ENCODE measurements around the gene EFNA3.

The EFNA3 gene

DNA sequence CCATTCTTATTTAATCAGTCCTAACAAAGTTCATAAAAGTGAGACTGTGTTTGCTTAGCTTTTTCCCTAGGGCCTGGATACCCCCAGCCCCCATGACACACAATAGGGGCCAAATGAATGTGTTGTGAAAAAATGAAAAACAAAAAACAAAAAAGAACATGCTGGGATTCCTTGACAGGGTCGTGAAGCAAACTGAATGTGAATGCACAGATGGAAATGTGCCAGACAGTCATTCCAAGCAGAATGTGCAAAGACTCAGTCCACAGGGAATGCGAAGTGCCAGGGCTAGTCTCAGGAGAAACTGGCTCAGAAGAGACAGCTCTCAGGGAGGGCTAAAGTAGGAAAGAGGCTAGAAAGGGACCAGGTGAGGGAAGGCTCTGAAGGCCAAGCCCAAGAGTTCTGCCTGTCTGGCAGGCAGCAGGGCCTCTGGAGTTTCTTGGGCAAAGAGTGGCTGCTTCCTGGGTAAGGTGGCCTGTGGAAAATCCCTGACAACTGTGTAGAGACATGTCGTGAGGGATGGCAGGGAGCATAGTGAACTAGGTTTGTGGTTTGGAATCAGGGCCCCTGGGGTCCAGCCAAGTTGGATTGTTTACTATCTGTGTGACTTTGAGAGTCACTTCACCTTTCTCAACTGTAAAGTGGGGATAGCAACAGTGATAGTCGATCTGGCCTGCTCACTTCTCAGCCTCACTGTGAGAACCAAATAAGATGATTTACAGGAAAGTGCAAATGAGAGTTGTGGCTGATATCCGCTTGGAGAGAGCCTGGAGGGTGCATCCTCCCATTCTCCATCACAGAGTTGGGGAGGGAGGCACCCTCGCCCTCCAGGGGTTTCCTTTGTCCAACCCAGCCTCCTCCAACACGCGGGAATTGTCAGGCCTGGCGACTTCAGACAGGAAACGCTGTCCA is 28.7 kb upstream of the EFNA3 start:
- no peak for DNase-seq

DNA sequence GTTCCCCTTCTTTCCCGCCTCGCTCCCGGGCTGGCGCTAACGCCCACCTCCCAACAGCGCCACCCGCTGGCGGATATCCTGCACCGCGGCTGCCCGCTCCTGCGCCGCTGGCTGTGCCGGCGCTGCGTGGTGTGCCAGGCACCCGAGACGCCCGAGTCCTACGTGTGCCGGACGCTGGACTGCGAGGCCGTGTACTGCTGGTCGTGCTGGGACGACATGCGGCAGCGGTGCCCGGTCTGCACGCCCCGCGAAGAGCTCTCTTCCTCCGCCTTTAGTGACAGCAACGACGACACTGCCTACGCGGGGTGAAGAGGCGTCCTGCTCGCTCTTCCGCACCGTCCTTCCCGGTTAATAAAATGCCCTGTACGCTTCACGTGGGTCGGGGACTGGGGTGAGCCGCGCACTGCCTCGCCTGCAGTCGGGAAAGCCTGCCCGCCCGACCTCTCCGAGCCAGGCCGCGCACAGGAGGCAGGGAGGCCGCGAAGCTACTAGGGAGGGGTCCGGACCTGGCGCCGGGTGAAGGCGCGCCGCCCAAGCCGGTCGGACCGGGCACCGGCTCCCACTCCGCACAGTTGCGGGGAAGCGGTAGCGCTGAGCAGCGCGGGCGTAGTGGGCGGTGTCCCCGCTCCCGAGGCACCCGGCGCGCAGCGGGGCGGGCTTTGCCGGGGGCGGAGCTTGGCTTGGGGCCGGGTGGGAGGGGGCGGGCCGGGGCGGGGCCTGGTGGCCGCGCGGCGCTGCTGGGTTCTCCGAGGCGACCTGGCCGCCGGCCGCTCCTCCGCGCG is 27.9 kb upstream of the EFNA3 start, which contains the start of gene ADAM15:
TSS of gene ADAM15 (plus strand) at position 757 of the 782 bp plus-strand sequence. CDS start 71 bp downstream, outside the sequence.
- DNase-seq = peak; percentile 44

DNA sequence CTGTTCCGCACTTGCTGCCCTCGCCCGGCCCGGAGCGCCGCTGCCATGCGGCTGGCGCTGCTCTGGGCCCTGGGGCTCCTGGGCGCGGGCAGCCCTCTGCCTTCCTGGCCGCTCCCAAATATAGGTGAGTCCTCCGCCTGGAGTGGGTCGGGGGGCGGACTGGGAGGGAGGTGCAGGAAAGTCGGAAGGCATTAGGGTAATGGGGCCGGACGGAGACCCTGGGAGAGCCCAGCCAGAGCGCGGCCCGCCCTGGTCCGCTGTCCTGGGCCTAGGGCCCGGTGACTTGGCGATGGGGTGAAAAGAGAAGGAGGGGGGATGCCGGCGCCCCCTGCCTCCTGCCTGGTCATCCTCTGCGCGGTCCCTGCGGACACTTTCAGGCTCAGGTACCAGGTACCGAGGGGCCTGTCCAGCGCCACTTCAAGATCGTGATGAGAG is 27.3 kb upstream of the EFNA3 start:
- no peak for DNase-seq

DNA sequence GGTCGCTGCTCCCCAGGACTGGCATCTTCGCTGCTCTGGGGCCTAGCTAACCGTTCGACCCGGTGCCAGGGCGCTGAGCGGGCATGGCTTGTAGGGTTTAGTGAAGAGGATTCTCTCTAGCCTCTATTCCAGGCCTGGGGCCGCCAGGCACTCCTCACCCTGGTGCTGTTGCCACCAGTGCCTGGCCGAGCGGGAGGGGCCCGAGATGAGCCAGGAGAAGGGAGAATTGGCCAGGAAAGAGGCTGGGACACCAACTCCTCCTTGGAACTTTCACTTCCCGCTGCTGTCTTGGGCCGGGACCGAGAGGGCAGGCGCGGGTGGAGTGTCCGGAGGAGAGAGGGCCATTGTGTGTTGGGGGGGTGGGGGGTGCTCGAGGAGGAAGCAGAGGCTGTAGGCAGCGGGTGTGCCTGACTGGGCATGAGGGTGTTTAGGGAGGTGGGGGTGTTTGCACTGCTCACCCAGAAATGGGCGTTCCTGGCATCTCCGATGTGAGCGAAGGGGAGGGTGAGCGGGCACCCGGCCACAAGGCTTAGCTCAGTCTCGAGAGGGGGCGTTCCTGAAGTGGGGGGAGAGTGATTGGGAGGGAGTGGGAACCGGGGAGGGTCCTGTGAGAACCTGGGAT is 26.7 kb upstream of the EFNA3 start:
- no peak for DNase-seq

DNA sequence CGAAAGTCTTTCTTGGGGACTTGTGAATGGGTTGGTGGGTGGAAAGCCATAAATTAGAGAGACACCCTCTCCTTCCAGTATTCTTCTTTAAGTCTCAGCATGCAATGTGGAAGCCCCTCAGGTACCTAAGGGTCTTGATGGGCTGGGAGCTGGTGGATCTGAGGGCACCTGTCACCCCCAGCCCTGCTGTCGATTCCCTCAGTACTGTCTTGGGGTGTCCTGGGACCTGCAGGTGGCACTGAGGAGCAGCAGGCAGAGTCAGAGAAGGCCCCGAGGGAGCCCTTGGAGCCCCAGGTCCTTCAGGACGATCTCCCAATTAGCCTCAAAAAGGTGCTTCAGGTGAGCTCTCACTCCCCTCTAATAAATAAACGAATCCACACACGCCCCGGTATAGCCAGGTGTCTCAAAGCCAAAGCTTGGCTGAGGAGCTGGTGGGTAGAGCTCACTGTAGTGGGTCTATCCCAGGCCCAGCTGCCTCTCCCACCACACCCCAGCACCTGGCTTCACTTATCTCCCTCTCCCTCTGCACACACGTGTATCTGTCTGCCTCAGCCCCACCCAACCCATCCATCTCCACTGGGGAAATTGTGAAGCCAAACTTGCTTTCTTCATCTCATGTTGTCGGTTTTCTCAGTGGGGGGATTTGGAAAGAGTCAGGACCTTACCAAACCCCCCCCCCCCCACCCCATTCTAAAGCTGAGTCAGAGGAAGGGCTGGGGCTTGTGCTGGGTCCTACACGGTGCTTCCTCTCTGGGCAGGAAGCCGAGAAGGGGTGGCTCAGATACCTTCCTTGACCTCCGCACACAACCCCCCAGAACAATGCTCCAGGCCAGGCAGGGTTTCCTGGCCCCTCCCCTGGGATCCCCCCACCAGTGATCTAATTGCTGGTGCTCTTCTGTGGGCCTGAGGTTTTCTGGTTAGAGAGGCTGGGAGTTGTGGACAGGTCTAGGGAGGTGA is 25.9 kb upstream of the EFNA3 start:
- no peak for DNase-seq

DNA sequence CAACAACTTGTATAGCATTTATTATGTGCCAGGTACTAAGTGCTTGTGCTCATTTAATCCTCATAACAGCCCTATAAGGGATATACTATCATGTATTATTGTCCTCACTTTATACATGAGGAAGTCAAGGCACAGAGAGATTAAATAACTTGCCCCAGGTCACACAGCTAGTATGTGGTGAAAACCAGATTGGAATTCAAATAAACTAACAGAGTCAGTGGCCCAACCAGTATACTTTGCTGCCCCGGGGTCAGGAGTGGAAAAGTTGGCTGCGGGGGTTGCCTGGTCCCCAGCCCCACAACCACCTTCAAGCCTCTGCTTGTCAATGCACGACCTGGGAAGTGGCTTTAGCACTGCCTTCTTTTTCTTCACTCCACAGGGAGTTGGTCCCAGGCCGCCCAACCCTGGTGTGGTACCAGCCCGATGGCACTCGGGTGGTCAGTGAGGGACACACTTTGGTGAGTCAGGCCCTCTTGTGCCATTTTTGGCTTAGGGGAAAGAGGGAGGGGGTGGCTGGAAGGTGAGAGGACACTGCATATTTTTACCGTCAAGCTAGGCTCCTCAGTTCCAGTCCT is 25.0 kb upstream of the EFNA3 start:
- DNase-seq = no peak

DNA sequence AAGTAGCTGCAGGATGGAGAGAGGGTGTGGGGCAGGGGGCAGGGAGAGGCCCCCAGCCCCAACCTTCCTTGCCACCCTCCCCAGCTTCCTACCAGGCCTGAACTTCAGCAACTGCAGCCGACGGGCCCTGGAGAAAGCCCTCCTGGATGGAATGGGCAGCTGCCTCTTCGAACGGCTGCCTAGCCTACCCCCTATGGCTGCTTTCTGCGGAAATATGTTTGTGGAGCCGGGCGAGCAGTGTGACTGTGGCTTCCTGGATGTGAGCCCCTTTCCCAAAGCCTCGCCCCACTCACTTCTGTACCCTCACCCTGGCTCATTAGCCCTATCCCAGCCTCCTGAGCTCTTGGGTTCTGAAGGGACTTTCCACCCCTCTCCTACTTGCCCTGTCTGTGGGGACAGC is 21.5 kb upstream of the EFNA3 start:
- no peak for DNase-seq

DNA sequence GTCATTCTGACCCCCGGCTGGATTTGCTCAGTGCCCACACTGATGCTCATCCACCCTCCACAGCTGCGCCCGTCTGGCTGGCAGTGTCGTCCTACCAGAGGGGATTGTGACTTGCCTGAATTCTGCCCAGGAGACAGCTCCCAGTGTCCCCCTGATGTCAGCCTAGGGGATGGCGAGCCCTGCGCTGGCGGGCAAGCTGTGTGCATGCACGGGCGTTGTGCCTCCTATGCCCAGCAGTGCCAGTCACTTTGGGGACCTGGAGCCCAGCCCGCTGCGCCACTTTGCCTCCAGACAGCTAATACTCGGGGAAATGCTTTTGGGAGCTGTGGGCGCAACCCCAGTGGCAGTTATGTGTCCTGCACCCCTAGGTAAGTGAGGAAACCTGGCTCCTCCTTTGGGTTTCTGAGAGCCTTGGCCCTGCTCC is 20.8 kb upstream of the EFNA3 start:
- DNase-seq = no peak

DNA sequence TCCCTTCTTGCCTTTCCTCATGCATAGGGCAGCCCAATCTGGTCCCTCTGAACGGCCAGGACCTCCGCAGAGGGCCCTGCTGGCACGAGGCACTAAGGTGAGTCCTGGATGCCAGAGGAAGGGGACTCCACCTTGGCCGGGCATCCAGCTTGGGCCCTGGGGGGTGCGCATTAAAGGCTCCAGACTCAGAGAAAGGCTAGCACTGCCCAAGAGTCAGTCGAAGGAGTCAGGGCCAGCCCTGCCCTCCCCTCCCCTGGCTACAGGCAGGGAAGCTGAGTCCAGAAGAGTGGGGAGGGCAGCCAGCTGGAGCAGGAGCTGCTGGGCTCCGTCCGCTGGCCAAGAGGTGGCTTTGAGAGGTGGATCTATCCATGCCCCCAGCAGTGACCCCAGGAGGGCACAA is 17.9 kb upstream of the EFNA3 start:
- DNase-seq = no peak

DNA sequence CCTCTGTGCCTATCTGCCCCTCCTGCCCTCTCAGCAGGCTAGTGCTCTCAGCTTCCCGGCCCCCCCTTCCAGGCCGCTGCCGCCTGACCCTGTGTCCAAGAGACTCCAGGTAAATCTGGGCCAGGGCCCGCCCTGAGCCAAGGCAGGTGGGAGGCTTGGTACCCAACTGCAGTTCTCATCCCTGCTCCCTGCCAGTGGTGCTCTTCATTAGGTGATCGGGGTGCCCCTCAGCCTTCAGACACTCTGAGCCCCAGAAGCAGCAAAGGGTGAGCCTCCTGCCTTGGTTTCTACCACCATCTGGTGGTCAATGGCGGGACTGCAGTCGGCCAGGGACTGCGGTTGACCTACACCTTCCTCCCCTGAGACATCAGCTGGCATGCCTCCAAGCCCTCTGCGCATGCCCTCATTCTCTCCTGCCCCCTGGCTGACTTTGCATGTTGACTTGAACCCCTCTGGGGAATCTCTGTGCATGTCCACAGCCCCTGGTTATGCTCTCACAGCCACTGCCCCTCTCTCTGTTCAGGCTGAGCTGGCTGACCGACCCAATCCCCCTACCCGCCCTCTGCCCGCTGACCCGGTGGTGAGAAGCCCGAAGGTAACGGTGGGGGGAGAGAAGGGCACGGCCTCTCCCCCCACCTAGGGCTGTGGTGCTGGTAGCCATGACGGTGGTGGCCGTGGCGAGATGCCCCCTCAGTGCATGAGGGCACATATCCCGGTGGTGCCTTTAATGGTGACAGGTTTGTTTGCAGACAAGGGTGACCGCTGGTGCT is 17.1 kb upstream of the EFNA3 start:
- peak; percentile 71 for DNase-seq

DNA sequence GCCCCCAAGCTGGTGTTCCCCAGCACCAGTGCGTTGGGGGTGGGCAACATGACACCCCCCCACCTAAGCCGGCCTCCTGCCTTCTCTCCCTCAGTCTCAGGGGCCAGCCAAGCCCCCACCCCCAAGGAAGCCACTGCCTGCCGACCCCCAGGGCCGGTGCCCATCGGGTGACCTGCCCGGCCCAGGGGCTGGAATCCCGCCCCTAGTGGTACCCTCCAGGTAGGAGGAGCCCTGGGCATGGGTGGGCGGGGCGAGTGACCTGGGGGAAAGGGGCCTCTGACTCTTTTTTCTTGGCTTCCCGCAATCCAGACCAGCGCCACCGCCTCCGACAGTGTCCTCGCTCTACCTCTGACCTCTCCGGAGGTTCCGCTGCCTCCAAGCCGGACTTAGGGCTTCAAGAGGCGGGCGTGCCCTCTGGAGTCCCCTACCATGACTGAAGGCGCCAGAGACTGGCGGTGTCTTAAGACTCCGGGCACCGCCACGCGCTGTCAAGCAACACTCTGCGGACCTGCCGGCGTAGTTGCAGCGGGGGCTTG is 16.4 kb upstream of the EFNA3 start:
- no peak for DNase-seq

DNA sequence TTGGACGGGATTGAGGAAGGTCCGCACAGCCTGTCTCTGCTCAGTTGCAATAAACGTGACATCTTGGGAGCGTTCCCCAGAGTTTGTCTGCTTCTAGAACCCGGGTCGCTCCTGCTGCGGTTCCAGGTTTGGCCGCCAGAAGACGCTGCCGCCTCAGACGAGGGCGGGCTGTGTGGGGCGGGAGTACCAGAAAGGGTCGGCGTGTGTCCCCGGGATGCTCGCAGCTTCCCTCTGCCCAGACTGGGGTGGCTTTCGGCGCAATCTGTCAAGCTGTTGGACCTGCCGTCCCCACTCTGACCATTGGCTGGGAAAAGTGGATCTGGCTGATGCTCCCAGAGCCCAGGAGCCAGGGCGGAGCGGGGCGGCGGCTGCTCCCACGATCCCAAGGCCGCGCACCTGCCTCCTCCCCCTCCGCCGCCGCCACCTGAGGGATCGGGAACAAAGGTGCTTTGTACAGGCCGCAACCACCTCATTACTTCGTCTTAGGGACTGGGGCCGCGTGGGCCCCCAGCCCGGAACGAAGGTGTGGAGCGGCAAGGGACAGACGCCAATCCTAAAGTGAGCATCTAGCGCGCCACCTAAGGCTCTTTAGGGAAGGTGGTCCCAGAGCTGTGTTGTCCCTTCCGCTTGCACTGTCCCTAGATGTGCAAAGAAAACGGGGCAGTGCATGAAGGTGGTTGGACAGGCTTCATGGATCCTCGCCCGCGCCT is 15.8 kb upstream of the EFNA3 start:
- peak; percentile 22 for DNase-seq

DNA sequence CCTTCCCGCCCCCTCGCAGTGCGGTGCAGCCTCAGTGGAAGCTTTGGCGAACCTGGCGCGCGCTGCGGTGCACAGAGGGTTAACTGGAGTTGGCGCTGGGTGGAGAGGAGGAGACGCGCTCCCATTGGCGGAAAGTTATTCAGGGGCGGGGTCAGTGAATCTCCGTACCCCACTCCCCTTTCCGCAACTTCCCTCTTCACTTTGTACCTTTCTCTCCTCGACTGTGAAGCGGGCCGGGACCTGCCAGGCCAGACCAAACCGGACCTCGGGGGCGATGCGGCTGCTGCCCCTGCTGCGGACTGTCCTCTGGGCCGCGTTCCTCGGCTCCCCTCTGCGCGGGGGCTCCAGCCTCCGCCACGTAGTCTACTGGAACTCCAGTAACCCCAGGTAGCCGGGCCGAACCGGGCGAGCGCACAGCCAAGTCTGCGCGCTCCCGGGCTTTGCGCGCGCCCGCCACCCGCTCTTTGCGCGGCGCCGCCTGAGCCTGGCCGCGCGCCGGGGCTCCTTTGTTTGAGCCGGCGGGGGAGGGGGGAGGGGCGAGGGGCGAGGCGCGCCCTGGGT is 15.0 kb upstream of the EFNA3 start, which contains the start of gene EFNA4:
TSS of gene EFNA4 (plus strand) at position 191 of the 561 bp plus-strand sequence. CDS start at position 275, 84 bp downstream.
- peak; percentile 21 for DNase-seq

DNA sequence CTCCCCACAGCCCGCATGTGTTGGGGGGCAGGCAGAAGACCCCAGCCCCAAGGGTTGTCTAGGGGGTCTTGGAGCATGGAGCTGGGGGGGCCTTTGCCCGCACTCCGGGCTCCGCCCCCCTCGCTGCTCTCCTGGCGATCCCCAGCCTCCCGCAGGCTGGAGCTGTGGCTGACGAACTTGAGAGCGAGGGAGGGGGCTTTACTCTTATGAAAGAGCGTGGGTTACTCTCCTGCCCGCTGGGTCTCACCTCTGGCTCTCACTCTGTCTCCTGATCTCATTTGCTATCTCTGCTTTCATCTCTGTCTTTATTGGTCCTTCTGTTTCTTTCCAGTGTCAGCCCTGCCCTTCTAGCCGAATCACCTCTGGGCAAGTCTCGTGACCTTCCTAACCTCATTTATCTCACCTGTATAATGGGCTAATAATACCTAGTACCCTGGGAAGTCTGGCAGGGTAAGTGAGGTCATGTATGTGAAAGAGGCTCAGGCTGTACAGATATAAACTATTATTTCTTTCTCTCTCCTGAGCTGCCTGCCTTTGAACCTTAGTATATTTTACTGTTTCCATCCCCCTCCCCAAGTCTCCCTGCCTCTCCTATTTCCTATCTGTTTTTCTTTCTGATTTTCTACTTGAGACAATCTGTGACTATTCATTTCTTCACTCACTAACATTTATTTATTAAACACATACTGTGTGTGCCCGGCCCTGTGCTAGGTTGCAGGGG is 14.4 kb upstream of the EFNA3 start:
- DNase-seq = no peak

DNA sequence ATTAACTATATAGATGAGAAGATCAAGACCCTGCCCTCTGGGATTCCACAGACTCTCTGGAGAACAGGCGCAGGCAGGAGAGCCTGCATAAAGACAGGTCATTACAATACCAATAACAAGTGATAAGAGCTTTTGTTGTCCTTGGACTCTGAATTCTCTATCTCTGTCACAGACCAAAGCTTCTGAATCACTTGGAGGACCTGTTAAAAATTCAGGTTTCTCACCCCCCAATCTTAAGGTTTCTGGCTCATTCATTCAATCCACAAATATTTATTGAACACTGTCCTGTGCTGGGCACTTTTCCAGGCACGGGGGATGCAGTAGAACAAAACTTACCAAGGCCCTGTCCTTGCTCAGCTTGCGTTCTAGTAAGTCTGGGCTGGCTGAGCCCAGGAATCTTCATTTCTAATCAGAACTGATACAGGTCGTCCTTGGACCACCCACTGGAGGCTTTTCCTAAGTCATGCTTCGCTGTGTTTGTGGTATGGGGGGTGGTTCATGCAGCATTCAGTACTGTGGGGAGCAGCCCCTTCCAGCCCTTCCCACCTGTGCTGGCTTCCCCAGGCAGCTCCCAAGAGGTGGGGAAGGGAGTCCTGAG is 13.7 kb upstream of the EFNA3 start:
- DNase-seq = no peak

DNA sequence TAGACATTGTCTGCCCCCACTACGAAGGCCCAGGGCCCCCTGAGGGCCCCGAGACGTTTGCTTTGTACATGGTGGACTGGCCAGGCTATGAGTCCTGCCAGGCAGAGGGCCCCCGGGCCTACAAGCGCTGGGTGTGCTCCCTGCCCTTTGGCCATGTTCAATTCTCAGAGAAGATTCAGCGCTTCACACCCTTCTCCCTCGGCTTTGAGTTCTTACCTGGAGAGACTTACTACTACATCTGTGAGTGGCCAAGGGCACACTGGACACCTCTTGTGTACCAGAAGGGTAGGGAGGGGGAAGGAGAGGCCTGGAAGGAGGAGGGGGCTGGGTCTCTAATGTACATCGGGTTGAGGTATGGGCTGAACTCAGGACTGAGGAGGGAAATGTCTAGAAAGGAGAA is 11.9 kb upstream of the EFNA3 start:
- DNase-seq = no peak

DNA sequence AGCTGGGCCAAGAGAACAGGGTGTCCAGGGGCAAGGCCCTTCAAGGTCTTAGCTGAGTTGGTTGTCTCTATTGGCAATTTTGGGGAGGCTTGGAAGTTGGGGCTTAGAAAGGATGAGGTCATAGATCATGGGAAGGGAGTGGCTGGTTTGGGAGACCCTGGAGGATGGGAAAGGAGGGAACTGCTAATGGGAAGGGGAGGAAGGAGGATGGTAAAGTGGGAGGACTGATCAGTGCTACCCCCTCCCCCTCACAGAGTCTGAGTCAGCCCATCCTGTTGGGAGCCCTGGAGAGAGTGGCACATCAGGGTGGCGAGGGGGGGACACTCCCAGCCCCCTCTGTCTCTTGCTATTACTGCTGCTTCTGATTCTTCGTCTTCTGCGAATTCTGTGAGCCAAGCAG is 10.0 kb upstream of the EFNA3 start:
- DNase-seq = no peak

DNA sequence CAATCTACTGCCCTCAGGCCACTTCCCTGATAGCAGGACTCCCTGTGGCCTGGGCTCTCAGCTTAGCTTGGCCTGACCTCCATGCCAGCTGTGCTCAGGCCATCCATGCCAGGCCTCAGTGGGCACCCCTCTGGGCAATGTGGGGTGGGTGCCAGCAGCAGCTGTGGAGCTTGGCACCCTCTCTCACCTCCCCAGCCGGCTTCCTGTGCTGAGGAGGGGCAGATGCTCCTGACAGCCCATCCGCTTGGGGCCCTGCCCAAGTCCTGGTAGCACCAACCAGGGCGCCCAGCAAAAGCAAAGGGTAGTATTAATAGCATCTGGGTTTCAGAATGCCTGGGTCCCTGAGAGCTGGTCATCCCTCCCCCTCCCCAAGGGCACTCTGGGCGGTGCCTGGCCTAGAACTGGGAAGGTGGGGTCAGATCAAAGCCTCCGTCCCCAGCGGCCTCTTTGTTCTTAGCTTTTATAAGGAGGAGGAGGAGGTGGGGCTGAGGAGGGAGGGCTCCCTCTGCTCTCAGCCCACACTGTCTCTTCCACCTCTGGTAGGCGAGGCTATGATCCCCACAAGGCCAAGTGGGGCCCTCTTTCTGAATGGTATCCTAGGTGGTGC is 9.0 kb upstream of the EFNA3 start:
- no peak for DNase-seq
